GM12878 (cell line): ENCODE data around the gene FOS. TPM values are rescaled to one million over a fixed set of nuclear protein-coding genes. Genes with fewer than 3 reads are reported as not detected.

Source experiments
- ATAC-seq: fragments of 200-7000 bp; cut with Tn5 transposase; 3 replicates; pipeline ENCODE4 v1.9.1; 2020; ENCODE audit warnings: mild to moderate bottlenecking, moderate library complexity
- BruUV-seq: library from RNA; stranded (reverse); fragments of 400-500 nt; replicated peaks from 2 replicates; lab custom pipeline; 2021; lab: Mats Ljungman, UMichigan
- CTCF ChIA-PET: fragments of 300-600 bp; sonication (Branson Sonifier 250); formaldehyde crosslinking; extraction: SDS; loops from one replicate; lab custom pipeline; 2021; ENCODE audit warnings: inconsistent platforms; lab: Yijun Ruan, JAX
- POLR2A ChIA-PET: fragments of 350-600 bp; formaldehyde crosslinking; extraction: SDS; loops from one replicate; lab custom pipeline; 2021; ENCODE audit warnings: inconsistent platforms; lab: Charles Lee
- RAD21 ChIA-PET: fragments of 300-600 bp; sonication (Branson Sonifier 250); formaldehyde crosslinking; loops from one replicate; lab custom pipeline; 2023; ENCODE audit warnings: antibody characterized with exemption; ENCODE audit not compliant: unreplicated experiment; lab: Charles Lee
- SMC1A ChIA-PET: fragments of 300-600 bp; sonication (Branson Sonifier 250); formaldehyde crosslinking; loops from one replicate; lab custom pipeline; 2023; ENCODE audit not compliant: unreplicated experiment, uncharacterized antibody; lab: Charles Lee
- DNase-seq: peaks from one replicate; pipeline ENCODE4 v3.0.0-alpha.2; 2011; ENCODE audit warnings: low read depth, low spot score
- FAIRE-seq: peaks from 3 replicates; lab custom pipeline; 2011; peaks lifted over from hg19 to GRCh38; lab: Jason Lieb, UNC
- H2AFZ ChIP-seq: 2 replicates; pipeline ENCODE4 v1.6.0; 2011; ENCODE audit warnings: low read depth, low read length, control low read depth; ENCODE audit not compliant: control insufficient read depth
- H3K27ac ChIP-seq: 2 replicates; pipeline ENCODE4 v1.5.1; 2011; ENCODE audit warnings: control low read depth; ENCODE audit not compliant: control insufficient read depth, insufficient read depth
- H3K27me3 ChIP-seq, 2 experiments: replicated peaks in 1 of 2; 2 replicates each; pipeline versions ENCODE4 v1.6.0 to v1.6.1; 2011; ENCODE audit warnings: low read length in 1 of 2; ENCODE audit not compliant: control insufficient read depth in 2 of 2, insufficient read depth in 2 of 2
- H3K36me3 ChIP-seq, 2 experiments: 2 replicates each; pipeline ENCODE4 v1.5.1; 2011; ENCODE audit warnings: low read length in 1 of 2; ENCODE audit not compliant: control insufficient read depth in 2 of 2, insufficient read depth in 2 of 2
- H3K4me1 ChIP-seq: 2 replicates; pipeline ENCODE4 v1.6.1; 2011; ENCODE audit warnings: mild to moderate bottlenecking, low read length, moderate library complexity, mixed read lengths; ENCODE audit not compliant: control insufficient read depth, insufficient read depth
- H3K4me2 ChIP-seq: 2 replicates; pipeline ENCODE4 v1.6.0; 2011; ENCODE audit warnings: control low read depth; ENCODE audit not compliant: control insufficient read depth, insufficient read depth
- H3K4me3 ChIP-seq: fragments of 200-600 bp; sonication (generic); 2 replicates; pipeline ENCODE4 v1.5.1; 2016
- H3K79me2 ChIP-seq: 2 replicates; pipeline ENCODE4 v1.6.0; 2011; ENCODE audit warnings: low read length; ENCODE audit not compliant: control insufficient read depth, insufficient read depth
- H3K9ac ChIP-seq: 2 replicates; pipeline ENCODE4 v1.8.0; 2011; ENCODE audit warnings: low read length, control low read depth, mixed read lengths; ENCODE audit not compliant: control insufficient read depth, insufficient read depth
- H3K9me3 ChIP-seq: replicated peaks from 3 replicates; pipeline ENCODE4 v1.5.1; 2011; ENCODE audit warnings: mild to moderate bottlenecking, low read length; ENCODE audit not compliant: control insufficient read depth, insufficient read depth
- H4K20me1 ChIP-seq: 2 replicates; pipeline ENCODE4 v1.6.0; 2011; ENCODE audit not compliant: control insufficient read depth, insufficient read depth
- ATF3 ChIP-seq: IDR thresholded peaks from 2 replicates; pipeline ENCODE4 v1.6.1; 2011; ENCODE audit warnings: low read depth, mild to moderate bottlenecking, low read length, moderate library complexity, borderline replicate concordance; ENCODE audit errors: extremely low read depth
- BMI1 ChIP-seq: fragments of 450-650 bp; IDR thresholded peaks from 2 replicates; pipeline ENCODE4 v1.6.1; 2016; ENCODE audit warnings: mild to moderate bottlenecking, moderate library complexity, borderline replicate concordance
- EZH2 ChIP-seq: IDR thresholded peaks from 2 replicates; pipeline ENCODE4 v1.6.1; 2012; ENCODE audit warnings: low read depth, mild to moderate bottlenecking, control low read depth, inconsistent platforms, low read length, borderline replicate concordance; ENCODE audit not compliant: control insufficient read depth
- PAX5 ChIP-seq: IDR thresholded peaks from 2 replicates; pipeline ENCODE4 v1.6.1; 2011; ENCODE audit warnings: low read depth, low read length, borderline replicate concordance
- SREBF1 ChIP-seq: IDR thresholded peaks from 2 replicates; pipeline ENCODE4 v1.6.1; 2012; ENCODE audit warnings: mild to moderate bottlenecking, low read length
- SRF ChIP-seq, 2 experiments: IDR thresholded peaks; 2 replicates each; pipeline ENCODE4 v1.6.1; 2011; ENCODE audit warnings: low read depth in 2 of 2, low read length in 2 of 2, mild to moderate bottlenecking in 1 of 2, moderate library complexity in 1 of 2
- YBX1 ChIP-seq: fragments of 450-650 bp; IDR thresholded peaks from 2 replicates; pipeline ENCODE4 v1.6.1; 2016; ENCODE audit warnings: antibody characterized with exemption
- WGBS: methylation state at CpG from one replicate; pipeline ENCODE4 v1.1.6; 2016; ENCODE audit warnings: low lambda C conversion rate; ENCODE audit not compliant: insufficient replicate concordance, insufficient coverage; ENCODE audit errors: missing lambda C conversion rate; 5-methylcytosine and 5-hydroxymethylcytosine counted together
- in situ Hi-C: fragments of 300-500 bp; cut with MboI; formaldehyde crosslinking; loops from 9 replicates; pipeline ENCODE4 v1.14.3; 2018; ENCODE audit warnings: mixed read lengths
- intact Hi-C: fragments of 100-400 bp; cut with micrococcal nuclease; formaldehyde crosslinking; loops from one replicate; pipeline ENCODE4 v1.14.2; 2022; ENCODE audit not compliant: unreplicated experiment
- polyA plus RNA-seq, 11 experiments: library from polyadenylated mRNA; depleted of rRNA in 4 of 11; unstranded in 6 of 11; stranded (reverse) in 5 of 11; fragments of >200 nt; fragmentation: Nextera tagmentation in 4 of 11; fragmentation: Illumina TruSeq in 1 of 11; extraction: Ambion mirVana in 4 of 11; extraction: Trizol in 1 of 11; gene quantifications; 1 replicate in 1 of 11; 2 replicates in 10 of 11; pipeline versions ENCODE4 v1.2.1 to v1.2.3, GENCODE V29; 2011 to 2016; ENCODE audit warnings: inconsistent platforms in 2 of 11, missing spikeins in 2 of 11, low read depth in 1 of 11
- total RNA-seq, 4 experiments: library from RNA; depleted of rRNA in 3 of 4; stranded (reverse); fragments of >200 nt in 3 of 4; fragmentation: Illumina TruSeq in 1 of 4; extraction: Trizol in 1 of 4; gene quantifications; 2 replicates each; pipeline versions ENCODE4 v1.2.1 to v1.2.3, GENCODE V29; 2013 to 2021

The FOS gene
- total and polyA plus RNA-seq, 10 of the 15 experiments (the other 5 are each of a cell fraction or from before 2014, with no cell fraction given), result 0.02 to 0.95 (median 0.38) TPM

- Histone ChIP-seq H3K27me3 (peaks cover 31 to 33% of the 10 kb centered on the region in 2 experiments), H3K9ac (no peak overlapping the region), H3K4me2 (peak overlapping the region; percentile 77), H4K20me1 (0 out of 2 replicates have a peak, but pooled peaks cover 3% of the 10 kb centered on the region), H3K27ac (no peak overlapping the region), H3K4me1 (peaks cover 17% of the 10 kb centered on the region), H3K36me3 (no peaks in the 10 kb centered on the region), H3K9me3 (no peaks in the 10 kb centered on the region), H3K79me2 (no peaks in the 10 kb centered on the region; the same call in 1 of the 2 replicates), H2AFZ (peak overlapping the region; percentile 68), H3K4me3 (peak overlapping the region; percentile 70)
- WGBS, result 9% methylated on average over 23 of the region's 27 CpGs
- peak; percentile 19 for ATAC-seq
- intact Hi-C loops (loop anchor here (2.0 kb wide), 1 partner anchor 19 kb away; no protein-coding TSS in a partner anchor), in situ Hi-C loops (no loop called here)
- BruUV-seq, result no TSS peak
- TF ChIP-seq PAX5, result no peak; the same call in 1 of the 2 replicates
- TF ChIP-seq YBX1, result no peak
- 0 out of 2 replicates have a peak, but pooled peaks have one; percentile 73 for TF ChIP-seq EZH2
- TF ChIP-seq SRF (IDR thresholded peaks at IDR 0.05; ENCODE audit: low read depth in 2 of 2, low read length in 2 of 2), result 0 out of 4 replicates have a peak, but pooled peaks of 1 of the 2 experiments have one; percentile 13
- peak; percentile 57; the same call in 1 of the 2 replicates for TF ChIP-seq BMI1
- TF ChIP-seq SREBF1, result no peak
- TF ChIP-seq ATF3, result no peak
- CTCF ChIA-PET, result interaction anchor here (1.5 kb wide), 1 partner anchor 11 kb away, joined by 4 read pairs; no protein-coding TSS in a partner anchor
- SMC1A ChIA-PET, result no interaction called here
- FAIRE-seq, result peak; percentile 49
- DNase-seq, result no peak
- POLR2A ChIA-PET, result interaction anchor here (0.5 to 0.8 kb wide), 2 partner anchors 13 to 18 kb away, joined by 3 read pairs; no protein-coding TSS in a partner anchor
- RAD21 ChIA-PET, result interaction anchor here (1.6 kb wide), 1 partner anchor 16 kb away, joined by 4 read pairs; no protein-coding TSS in a partner anchor
Observed at GRCh38 chr14:75277815-75278421, 710 bp upstream of the FOS start.
